H1 (cell line): ENCODE measurements around the gene GABRA4. TPM values are rescaled to one million over a fixed set of nuclear protein-coding genes. Genes with fewer than 3 reads are reported as not detected.

Experiments
- TBP ChIP-seq: IDR thresholded peaks from 2 replicates; pipeline ENCODE4 v1.6.1; 2011; ENCODE audit warnings: low read depth, low read length, improper control_type of control experiment
- ZNF274 ChIP-seq: IDR thresholded peaks from 2 replicates; pipeline ENCODE4 v1.7.0; 2012; ENCODE audit warnings: low read length, borderline replicate concordance; ENCODE audit errors: extremely low read depth
- polyA plus RNA-seq, 7 experiments: library from polyadenylated mRNA; depleted of rRNA in 3 of 7; stranded (reverse) in 5 of 7; unstranded in 2 of 7; fragments of >200 nt in 5 of 7; fragments of 200-250 nt in 2 of 7; gene quantifications; 1 replicate in 5 of 7; 2 replicates in 1 of 7; 4 replicates in 1 of 7; pipeline versions ENCODE4 v1.2.1 to v1.2.3, GENCODE V29; 2011 to 2013; ENCODE audit warnings: missing spikeins in 2 of 7, mixed read lengths in 2 of 7
- total RNA-seq: library from RNA; stranded (reverse); fragmentation: NEBNext Ultra II Directional; extraction: Animal tissue kit (Norgen Biotek cat#: 25700); gene quantifications from 2 replicates; pipeline ENCODE4 v1.2.1, GENCODE V29; 2021

Gene GABRA4
- total and polyA plus RNA-seq, 2 of the 8 experiments (the other 6 are each of a cell fraction or from before 2014, with no cell fraction given) = 0.09 to 0.37 TPM

- TF ChIP-seq ZNF274 = no peak
- no peak for TF ChIP-seq TBP
- TF ChIP-seq, all 59 proteins: peak for 0
Observed at GRCh38 chr4:46922205-46922604, 71.2 kb downstream of the GABRA4 start (continued).
